Dendritic cell treated with granulocyte-macrophage colony-stimulating factor and Interleukin-4, amounts not matched to agents 40 ng/mL and 50 ng/mL, for 4 days (primary cell): ENCODE results near the gene PSMG1.
"Not testable (repeated sequence)": the region's sequence is repeated elsewhere in the genome, so short reads cannot be mapped to it uniquely, and the experiment has no call there.

Experiments used
- H3K27ac Mint-ChIP-seq: one replicate; pipeline ENCODE4 v1.8.0; 2022; ENCODE audit warnings: mild to moderate bottlenecking, mixed read lengths
- H3K27me3 Mint-ChIP-seq: one replicate; pipeline ENCODE4 v1.8.0; 2022; ENCODE audit warnings: mild to moderate bottlenecking, mixed read lengths
- H3K36me3 Mint-ChIP-seq: one replicate; pipeline ENCODE4 v1.8.0; 2022; ENCODE audit warnings: low read depth, mixed read lengths
- H3K4me1 Mint-ChIP-seq: one replicate; pipeline ENCODE4 v1.8.0; 2022; ENCODE audit warnings: low read depth, mixed read lengths
- H3K4me3 Mint-ChIP-seq: one replicate; pipeline ENCODE4 v1.8.0; 2022; ENCODE audit warnings: mild to moderate bottlenecking, moderate library complexity, mixed read lengths
- H3K9me3 Mint-ChIP-seq: one replicate; pipeline ENCODE4 v1.8.0; 2022; ENCODE audit warnings: mixed read lengths
- intact Hi-C: fragments of 100-400 bp; cut with micrococcal nuclease; formaldehyde crosslinking; loops from one replicate; pipeline ENCODE4 v1.15.0; 2022

Gene PSMG1

DNA sequence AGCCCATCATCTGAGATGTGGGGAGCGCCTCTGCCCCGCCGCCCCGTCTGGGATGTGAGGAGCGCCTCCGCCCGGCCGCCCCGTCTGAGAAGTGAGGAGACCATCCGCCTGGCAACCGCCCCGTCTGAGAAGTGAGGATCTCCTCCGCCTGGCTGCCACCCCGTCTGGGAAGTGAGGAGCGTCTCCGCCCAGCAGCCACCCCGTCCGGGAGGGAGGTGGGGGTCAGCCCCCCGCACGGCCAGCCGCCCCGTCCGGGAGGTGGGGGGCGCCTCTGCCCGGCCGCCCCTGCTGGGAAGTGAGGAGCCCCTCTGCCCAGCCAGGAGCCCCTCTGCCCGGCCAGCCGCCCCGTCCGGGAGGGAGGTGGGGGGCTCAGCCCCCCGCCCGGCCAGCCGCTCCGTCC is 26.0 kb downstream of the PSMG1 start:
- H3K36me3 Mint-ChIP-seq, intact Hi-C loops, H3K27me3 Mint-ChIP-seq, H3K27ac Mint-ChIP-seq, H3K9me3 Mint-ChIP-seq, H3K4me3 Mint-ChIP-seq: not testable (repeated sequence)
- peaks cover 24% of the 10 kb centered on the region for H3K4me1 Mint-ChIP-seq

- intact Hi-C loops, result no loop called here
- Mint-ChIP-seq H3K27me3 (peaks cover 4% of the 10 kb centered on the region), H3K9me3 (no peaks in the 10 kb centered on the region), H3K4me3 (no peak overlapping the region), H3K27ac (no peak overlapping the region), H3K4me1 (peaks cover 19% of the 10 kb centered on the region), H3K36me3 (no peaks in the 10 kb centered on the region)
Measured at GRCh38 chr21:39156024-39156423, 27.2 kb downstream of the PSMG1 start.

- H3K27ac Mint-ChIP-seq, result no peak overlapping the region
- intact Hi-C loops, result no loop called here
- H3K27me3 Mint-ChIP-seq, result peaks cover 4% of the 10 kb centered on the region
- H3K36me3 Mint-ChIP-seq, result no peaks in the 10 kb centered on the region
- H3K9me3 Mint-ChIP-seq, result no peaks in the 10 kb centered on the region
- H3K4me1 Mint-ChIP-seq, result peaks cover 15% of the 10 kb centered on the region
- H3K4me3 Mint-ChIP-seq, result no peak overlapping the region
Measured at GRCh38 chr21:39155578-39155977, 27.7 kb downstream of the PSMG1 start.

- no peak overlapping the region for H3K27ac Mint-ChIP-seq
- no peaks in the 10 kb centered on the region for H3K9me3 Mint-ChIP-seq
Measured at GRCh38 chr21:39153842-39154241, 29.4 kb downstream of the PSMG1 start.

GRCh38 chr21:39153373-39153772 is 29.9 kb downstream of the PSMG1 start:
- Mint-ChIP-seq H3K27me3 (peaks cover 4% of the 10 kb centered on the region), H3K9me3 (no peaks in the 10 kb centered on the region), H3K4me3 (no peak overlapping the region), H3K27ac (no peak overlapping the region), H3K4me1 (no peaks in the 10 kb centered on the region), H3K36me3 (no peaks in the 10 kb centered on the region)
- intact Hi-C loops, result no loop called here

More at GRCh38 chr21:39153842-39154241, 29.4 kb downstream of the PSMG1 start:
- peaks cover 2% of the 10 kb centered on the region for H3K4me1 Mint-ChIP-seq
- H3K27me3 Mint-ChIP-seq, result peaks cover 4% of the 10 kb centered on the region
- intact Hi-C loops, result no loop called here
- H3K36me3 Mint-ChIP-seq, result no peaks in the 10 kb centered on the region
- H3K4me3 Mint-ChIP-seq, result no peak overlapping the region

GRCh38 chr21:39152271-39152670 is 31.0 kb downstream of the PSMG1 start:
- Mint-ChIP-seq H3K9me3 (no peaks in the 10 kb centered on the region), H3K4me1 (no peaks in the 10 kb centered on the region), H3K4me3 (no peak overlapping the region), H3K27me3 (peaks cover 4% of the 10 kb centered on the region), H3K36me3 (no peaks in the 10 kb centered on the region), H3K27ac (no peak overlapping the region)
- intact Hi-C loops, result no loop called here

GRCh38 chr21:39150877-39151276 is 32.4 kb downstream of the PSMG1 start:
- H3K9me3 Mint-ChIP-seq, result peaks cover under 1% of the 10 kb centered on the region
- H3K36me3 Mint-ChIP-seq, result no peaks in the 10 kb centered on the region

GRCh38 chr21:39150316-39150715 is 32.9 kb downstream of the PSMG1 start:
- peaks cover 6% of the 10 kb centered on the region for H3K9me3 Mint-ChIP-seq
- no peaks in the 10 kb centered on the region for H3K36me3 Mint-ChIP-seq
- peaks cover 2% of the 10 kb centered on the region for H3K27me3 Mint-ChIP-seq
- H3K27ac Mint-ChIP-seq, result no peak overlapping the region
- intact Hi-C loops, result no loop called here
- no peak overlapping the region for H3K4me3 Mint-ChIP-seq
- no peaks in the 10 kb centered on the region for H3K4me1 Mint-ChIP-seq

More at GRCh38 chr21:39150877-39151276, 32.4 kb downstream of the PSMG1 start:
- Mint-ChIP-seq H3K4me3 (no peak overlapping the region), H3K27ac (no peak overlapping the region), H3K4me1 (no peaks in the 10 kb centered on the region), H3K27me3 (peaks cover 2% of the 10 kb centered on the region)
- intact Hi-C loops, result no loop called here

DNA sequence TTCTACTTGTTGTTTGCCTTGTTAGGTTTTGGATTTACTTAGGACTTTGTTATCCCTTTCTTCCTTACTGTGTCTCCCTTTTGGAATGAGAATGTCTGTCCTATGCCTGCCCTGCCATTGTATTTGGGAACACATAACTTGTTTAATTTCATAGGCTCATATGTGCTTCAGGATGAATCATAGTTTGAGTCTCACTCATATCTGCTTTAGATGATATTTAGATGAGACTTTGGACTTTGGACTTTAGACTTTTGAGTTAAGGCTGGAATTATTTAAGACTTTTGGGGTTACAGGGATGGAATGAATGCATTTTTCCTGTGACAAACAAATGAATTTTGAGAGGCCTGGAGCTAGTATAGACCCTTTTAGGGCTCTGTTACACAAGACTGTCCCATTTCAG is 33.4 kb downstream of the PSMG1 start:
- Mint-ChIP-seq H3K4me1 (no peaks in the 10 kb centered on the region), H3K27ac (no peak overlapping the region), H3K27me3 (peaks cover 2% of the 10 kb centered on the region), H3K4me3 (no peak overlapping the region), H3K36me3 (no peaks in the 10 kb centered on the region), H3K9me3 (peaks cover 11% of the 10 kb centered on the region)
- intact Hi-C loops, result no loop called here

- H3K4me3 Mint-ChIP-seq, result no peak overlapping the region
- peaks cover 2% of the 10 kb centered on the region for H3K27me3 Mint-ChIP-seq
Measured at GRCh38 chr21:39148975-39149374, 34.3 kb downstream of the PSMG1 start.

DNA sequence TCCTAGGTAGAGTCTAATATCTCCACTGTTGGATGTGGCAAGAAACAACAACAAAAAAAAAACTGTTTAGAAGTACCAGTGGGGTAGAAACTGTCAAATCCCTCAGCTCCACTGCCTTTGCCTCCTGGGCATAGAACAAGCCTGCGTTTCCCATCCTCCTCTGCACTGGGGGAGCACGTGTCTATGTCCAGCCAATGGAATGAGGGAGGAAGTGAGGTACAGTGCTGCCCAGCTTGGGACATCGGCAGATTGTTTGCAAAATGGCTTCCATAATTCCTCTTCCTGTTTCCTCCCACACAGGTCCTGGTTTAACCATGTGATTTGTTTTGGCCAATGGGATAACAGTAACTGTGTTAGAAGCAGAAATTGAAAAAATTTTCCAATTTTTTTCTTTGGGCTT is 39.1 kb downstream of the PSMG1 start:
- peaks cover 37% of the 10 kb centered on the region for H3K9me3 Mint-ChIP-seq
- no peaks in the 10 kb centered on the region for H3K4me1 Mint-ChIP-seq
- H3K4me3 Mint-ChIP-seq, result no peak overlapping the region
- peaks cover 4% of the 10 kb centered on the region for H3K27me3 Mint-ChIP-seq
- H3K27ac Mint-ChIP-seq, result no peak overlapping the region
- H3K36me3 Mint-ChIP-seq, result no peaks in the 10 kb centered on the region
- intact Hi-C loops, result no loop called here

More at GRCh38 chr21:39148975-39149374, 34.3 kb downstream of the PSMG1 start:
- Mint-ChIP-seq H3K9me3 (peaks cover 20% of the 10 kb centered on the region), H3K36me3 (no peaks in the 10 kb centered on the region), H3K4me1 (no peaks in the 10 kb centered on the region), H3K27ac (no peak overlapping the region)
- intact Hi-C loops, result no loop called here

GRCh38 chr21:39142972-39143371 is 40.3 kb downstream of the PSMG1 start:
- Mint-ChIP-seq H3K27me3 (peaks cover 4% of the 10 kb centered on the region), H3K9me3 (peaks cover 37% of the 10 kb centered on the region), H3K4me1 (no peaks in the 10 kb centered on the region), H3K36me3 (no peaks in the 10 kb centered on the region), H3K27ac (no peak overlapping the region), H3K4me3 (no peak overlapping the region)
- intact Hi-C loops, result no loop called here

DNA sequence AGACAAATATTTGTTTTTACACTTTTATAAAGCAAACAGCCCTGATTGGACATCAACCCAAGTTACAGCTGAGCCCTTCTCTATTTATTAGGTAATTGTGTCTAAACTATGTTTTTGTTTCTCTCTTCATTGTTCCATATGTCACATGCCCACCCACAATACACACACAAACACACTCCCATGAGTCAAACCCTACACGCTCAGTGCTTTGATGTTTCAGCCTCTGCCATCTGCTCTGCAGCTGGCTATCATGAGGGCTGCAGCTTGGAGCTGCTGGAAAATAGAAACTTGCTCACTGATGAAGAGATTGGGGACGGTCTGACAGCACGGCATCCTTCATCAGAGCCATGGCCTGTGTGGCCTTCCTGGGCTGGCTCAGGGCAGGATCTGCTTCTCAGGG is 41.7 kb downstream of the PSMG1 start:
- peaks cover 37% of the 10 kb centered on the region for H3K9me3 Mint-ChIP-seq
- H3K4me3 Mint-ChIP-seq, result no peak overlapping the region
- intact Hi-C loops, result no loop called here
- H3K36me3 Mint-ChIP-seq, result no peaks in the 10 kb centered on the region
- H3K27me3 Mint-ChIP-seq, result peaks cover 10% of the 10 kb centered on the region
- H3K4me1 Mint-ChIP-seq, result peaks cover 2% of the 10 kb centered on the region
- H3K27ac Mint-ChIP-seq, result no peak overlapping the region

- H3K36me3 Mint-ChIP-seq, result no peaks in the 10 kb centered on the region
- H3K27me3 Mint-ChIP-seq, result peaks cover 11% of the 10 kb centered on the region
- intact Hi-C loops, result loop anchor here (2.0 to 5.0 kb wide), 3 partner anchors 330 to 633 kb away; partner anchors contain the start of gene ETS2
- H3K9me3 Mint-ChIP-seq, result peaks cover 3% of the 10 kb centered on the region
- no peak overlapping the region for H3K4me3 Mint-ChIP-seq
- H3K27ac Mint-ChIP-seq, result no peak overlapping the region
- H3K4me1 Mint-ChIP-seq, result peaks cover 5% of the 10 kb centered on the region
Measured at GRCh38 chr21:39137248-39138178, 45.7 kb downstream of the PSMG1 start.
